Ectodermal cell (in vitro differentiated cells): ENCODE results near the gene RAPGEF1.
"Not testable (repeated sequence)": the region's sequence is repeated elsewhere in the genome, so short reads cannot be mapped to it uniquely, and the experiment has no call there.

Experiments used
- H3K27ac ChIP-seq: 2 replicates; pipeline ENCODE4 v1.7.0; 2013; ENCODE audit warnings: mild to moderate bottlenecking, low read depth, low read length; ENCODE audit not compliant: insufficient read depth, poor library complexity, severe bottlenecking
- H3K27me3 ChIP-seq: 2 replicates; pipeline ENCODE4 v1.7.0; 2013; ENCODE audit warnings: mild to moderate bottlenecking, low read length; ENCODE audit not compliant: insufficient read depth, control insufficient read depth, poor library complexity, severe bottlenecking
- H3K36me3 ChIP-seq: one replicate; pipeline ENCODE4 v1.7.0; 2013; ENCODE audit warnings: low read length; ENCODE audit not compliant: control insufficient read depth, insufficient read depth
- H3K4me1 ChIP-seq: one replicate; pipeline ENCODE4 v1.7.0; 2013; ENCODE audit warnings: low read length; ENCODE audit not compliant: control insufficient read depth, insufficient read depth
- H3K4me3 ChIP-seq: 2 replicates; pipeline ENCODE4 v1.7.0; 2013; ENCODE audit warnings: low read depth, low read length, control low read depth; ENCODE audit not compliant: insufficient read depth
- H3K9me3 ChIP-seq: 2 replicates; pipeline ENCODE4 v1.7.0; 2013; ENCODE audit warnings: mild to moderate bottlenecking, low read length, moderate library complexity; ENCODE audit not compliant: control insufficient read depth
- WGBS, 2 experiments: methylation state at CpG; one replicate each; pipeline ENCODE4 v1.1.7; 2013; ENCODE audit warnings: missing lambda C conversion rate in 2 of 2; 5-methylcytosine and 5-hydroxymethylcytosine counted together

Gene RAPGEF1

GRCh38 chr9:131681108-131681507 lies 58.8 kb downstream of the RAPGEF1 start:
- H3K4me3 ChIP-seq, H3K27me3 ChIP-seq, H3K27ac ChIP-seq, H3K9me3 ChIP-seq, H3K36me3 ChIP-seq: not testable (repeated sequence)
- WGBS, 2 experiments, result 84 to 95% methylated on average over 5 of the region's 5 CpGs
- H3K4me1 ChIP-seq, result peaks cover 28% of the 10 kb centered on the region

GRCh38 chr9:131679261-131680020 lies 60.4 kb downstream of the RAPGEF1 start:
- Histone ChIP-seq H3K36me3 (no peaks in the 10 kb centered on the region), H3K9me3 (no peaks in the 10 kb centered on the region), H3K4me1 (peaks cover 28% of the 10 kb centered on the region), H3K4me3 (no peak overlapping the region), H3K27ac (no peak overlapping the region), H3K27me3 (no peaks in the 10 kb centered on the region)
- WGBS, 2 experiments, result 93 to 95% methylated on average over 12 of the region's 12 CpGs

GRCh38 chr9:131678499-131679111 lies 61.3 kb downstream of the RAPGEF1 start:
- 42 to 48% methylated on average over 5 of the region's 5 CpGs for WGBS, 2 experiments
- peak overlapping the region; percentile 39 for H3K27ac ChIP-seq
- no peaks in the 10 kb centered on the region for H3K36me3 ChIP-seq
- H3K27me3 ChIP-seq, result no peaks in the 10 kb centered on the region
- H3K4me3 ChIP-seq, result no peak overlapping the region
- peaks cover 28% of the 10 kb centered on the region for H3K4me1 ChIP-seq
- H3K9me3 ChIP-seq, result no peaks in the 10 kb centered on the region

DNA sequence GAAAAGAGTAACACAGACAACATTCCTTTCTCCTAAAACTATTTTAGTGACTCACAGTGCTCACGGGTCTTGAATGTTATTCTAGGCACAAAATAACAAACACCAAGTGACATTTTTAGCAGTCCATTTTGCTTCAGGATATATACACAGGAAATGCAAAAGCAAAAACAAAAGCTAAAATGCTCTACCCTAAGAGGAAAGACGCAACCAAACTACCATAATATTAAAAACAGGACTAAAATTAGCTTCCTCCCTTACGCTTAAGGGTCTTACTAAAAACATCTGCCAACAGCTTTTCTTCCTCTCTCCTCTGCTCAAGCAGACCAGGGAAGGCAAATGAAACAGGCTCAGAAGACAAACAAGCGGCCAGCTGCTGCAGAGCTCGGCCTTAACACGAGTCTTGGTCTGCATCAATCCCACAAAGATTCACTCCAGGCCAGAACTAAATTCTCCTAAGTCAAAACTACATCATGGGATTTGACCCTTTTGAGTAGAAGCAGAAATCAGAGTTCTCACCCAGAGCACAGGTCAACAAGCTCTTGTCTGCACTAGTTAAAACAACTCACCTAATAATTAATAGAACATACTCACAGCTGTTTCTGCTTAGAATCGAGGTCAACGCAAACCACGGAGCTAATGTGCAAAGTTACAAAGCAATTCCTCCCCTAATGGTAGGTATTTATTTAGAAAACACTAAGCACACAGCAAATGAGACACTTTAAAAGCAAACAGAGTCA lies 62.3 kb downstream of the RAPGEF1 start:
- no peaks in the 10 kb centered on the region for H3K9me3 ChIP-seq
- peak overlapping the region; percentile 68 for H3K27ac ChIP-seq
- H3K4me3 ChIP-seq, result no peak overlapping the region

GRCh38 chr9:131677049-131677443 lies 62.8 kb downstream of the RAPGEF1 start:
- Histone ChIP-seq H3K4me1 (peaks cover 27% of the 10 kb centered on the region), H3K4me3 (no peak overlapping the region), H3K36me3 (no peaks in the 10 kb centered on the region), H3K9me3 (no peaks in the 10 kb centered on the region), H3K27me3 (no peaks in the 10 kb centered on the region), H3K27ac (no peak overlapping the region)
- 67 to 73% methylated on average over 4 of the region's 4 CpGs for WGBS, 2 experiments

More for the DNA sequence above, 62.3 kb downstream of the RAPGEF1 start:
- Histone ChIP-seq H3K4me1 (peaks cover 31% of the 10 kb centered on the region), H3K36me3 (no peaks in the 10 kb centered on the region), H3K27me3 (no peaks in the 10 kb centered on the region)
- 73 to 75% methylated on average over 9 of the region's 9 CpGs for WGBS, 2 experiments

GRCh38 chr9:131676431-131676972 lies 63.4 kb downstream of the RAPGEF1 start:
- H3K4me1 ChIP-seq, result peaks cover 23% of the 10 kb centered on the region
- no peaks in the 10 kb centered on the region for H3K27me3 ChIP-seq
- whole genome bisulfite sequencing, 2 experiments, result 60 to 61% methylated on average over 6 of the region's 6 CpGs
- no peaks in the 10 kb centered on the region for H3K9me3 ChIP-seq
- H3K27ac ChIP-seq, result no peak overlapping the region
- H3K36me3 ChIP-seq, result no peaks in the 10 kb centered on the region
- H3K4me3 ChIP-seq, result no peak overlapping the region

GRCh38 chr9:131675437-131676022 lies 64.3 kb downstream of the RAPGEF1 start:
- H3K4me3 ChIP-seq, result no peak overlapping the region
- no peaks in the 10 kb centered on the region for H3K36me3 ChIP-seq
- H3K4me1 ChIP-seq, result peaks cover 23% of the 10 kb centered on the region
- WGBS, 2 experiments, result 84 to 89% methylated on average over 6 of the region's 6 CpGs
- H3K9me3 ChIP-seq, result no peaks in the 10 kb centered on the region
- H3K27me3 ChIP-seq, result no peaks in the 10 kb centered on the region
- no peak overlapping the region for H3K27ac ChIP-seq

DNA sequence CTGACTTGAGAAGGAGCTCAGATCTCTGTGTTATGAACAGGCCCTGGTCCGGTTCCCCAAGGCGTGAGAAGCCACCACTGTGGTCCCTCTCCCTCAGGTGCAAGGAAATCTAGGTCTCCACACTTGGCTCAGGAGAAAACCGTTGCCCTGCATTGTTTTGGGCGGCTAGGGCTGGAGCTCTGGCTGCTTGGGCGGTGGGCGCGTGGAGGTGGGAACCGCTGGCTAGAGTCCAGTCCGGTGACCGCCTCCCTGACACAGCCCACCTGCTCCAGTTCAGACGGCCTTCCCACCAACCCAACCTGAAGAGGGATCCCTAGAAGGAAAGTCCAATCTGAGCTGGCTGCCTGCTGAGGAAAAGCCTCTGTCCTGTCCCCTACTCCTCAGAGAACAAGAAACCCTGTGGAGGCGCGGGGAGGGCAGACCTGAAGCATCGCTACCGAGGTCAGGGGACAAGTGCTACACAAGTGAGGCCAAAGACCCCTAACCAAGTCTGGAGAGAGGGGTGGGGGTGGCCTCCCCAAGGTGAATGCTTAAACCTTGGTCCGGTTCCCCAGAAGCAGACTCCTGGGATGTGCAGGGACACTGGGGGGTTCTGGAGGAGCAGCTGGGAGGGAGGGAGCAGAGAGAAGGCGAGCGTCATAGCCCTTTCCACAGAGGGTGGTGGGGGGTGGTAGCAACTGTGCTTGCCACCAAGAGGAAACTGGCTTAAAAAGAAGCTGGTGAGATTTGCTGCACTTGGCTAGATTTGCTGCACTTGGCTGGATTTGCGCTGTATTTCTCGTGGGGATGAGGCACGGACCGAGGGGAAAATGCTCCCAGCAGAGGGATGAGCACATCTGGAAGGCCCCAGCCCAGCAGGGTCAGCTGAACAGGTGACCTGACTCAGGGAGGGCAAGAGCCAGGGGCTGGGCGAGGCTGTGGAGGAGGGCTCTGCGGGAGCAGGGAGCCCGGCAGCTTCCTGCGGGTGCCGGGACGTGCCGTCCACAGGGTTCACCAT lies 65.2 kb downstream of the RAPGEF1 start:
- Histone ChIP-seq H3K27me3 (no peaks in the 10 kb centered on the region), H3K27ac (no peak overlapping the region), H3K9me3 (no peaks in the 10 kb centered on the region), H3K4me1 (peaks cover 25% of the 10 kb centered on the region), H3K36me3 (no peaks in the 10 kb centered on the region), H3K4me3 (no peak overlapping the region)
- 84 to 85% methylated on average over 29 of the region's 29 CpGs for WGBS, 2 experiments

DNA sequence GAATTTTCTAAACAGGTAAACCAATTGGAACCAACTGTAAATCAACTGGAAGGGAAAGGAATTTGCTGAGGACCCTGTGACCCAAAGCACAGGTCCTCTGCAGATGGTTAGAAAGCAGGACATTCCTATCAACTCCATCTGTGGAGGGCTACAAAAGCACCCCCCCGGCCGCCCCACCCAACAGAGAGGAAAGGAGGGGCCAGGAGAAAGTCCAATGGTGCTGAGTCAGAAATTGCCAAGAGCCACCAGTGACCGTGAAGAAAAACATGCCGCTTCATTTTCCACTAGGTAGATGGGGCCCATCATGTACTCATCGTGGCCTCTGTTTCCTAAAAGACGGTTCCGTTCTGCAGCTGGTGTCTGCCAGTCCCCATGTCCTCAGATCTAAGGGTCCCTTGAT lies 66.3 kb downstream of the RAPGEF1 start:
- 96% methylated on average over 7 of the region's 7 CpGs for WGBS, 2 experiments
- Histone ChIP-seq H3K4me3 (no peak overlapping the region), H3K27ac (no peak overlapping the region), H3K27me3 (no peaks in the 10 kb centered on the region), H3K4me1 (peaks cover 28% of the 10 kb centered on the region), H3K36me3 (no peaks in the 10 kb centered on the region), H3K9me3 (no peaks in the 10 kb centered on the region)
